BJ (cell line): ENCODE measurements around the gene PARD3B. TPM values are rescaled to one million over a fixed set of nuclear protein-coding genes. Genes with fewer than 3 reads are reported as not detected.

Experiments
- CTCF ChIA-PET: fragments of 350-600 bp; formaldehyde crosslinking; extraction: SDS; loops from one replicate; lab custom pipeline; 2021; ENCODE audit warnings: antibody characterized with exemption, inconsistent platforms; lab: Yijun Ruan, JAX
- POLR2A ChIA-PET: fragments of 300-600 bp; sonication (Branson Sonifier 250); formaldehyde crosslinking; extraction: SDS; loops from one replicate; lab custom pipeline; 2021; ENCODE audit warnings: antibody characterized with exemption; lab: Charles Lee
- DNase-seq: peaks from one replicate; pipeline ENCODE4 v3.0.0-alpha.2; 2011; ENCODE audit warnings: low read depth
- H3K27me3 ChIP-seq: 2 replicates; pipeline ENCODE4 v1.6.0; 2011; ENCODE audit warnings: low read length; ENCODE audit not compliant: control insufficient read depth, insufficient read depth
- H3K36me3 ChIP-seq: 2 replicates; pipeline ENCODE4 v1.5.1; 2011; ENCODE audit warnings: low read length; ENCODE audit not compliant: control insufficient read depth, insufficient read depth
- H3K4me3 ChIP-seq: 2 replicates; pipeline ENCODE4 v1.5.1; 2011; ENCODE audit warnings: low read depth, mild to moderate bottlenecking, control low read depth, low read length
- polyA plus RNA-seq: library from polyadenylated mRNA; depleted of rRNA; stranded (reverse); fragments of >200 nt; gene quantifications from 2 replicates; pipeline ENCODE4 v1.2.3, GENCODE V29; 2011
- TF ChIP-seq, protein P1 (sequence below): IDR thresholded peaks from 2 replicates; pipeline ENCODE4 v1.5.1; 2011; ENCODE audit warnings: low read depth, mild to moderate bottlenecking, control low read depth, inconsistent platforms, low read length, moderate library complexity; ENCODE audit not compliant: insufficient read depth

Gene PARD3B
- polyA plus RNA-seq, 1 experiment, result 7.1 TPM

GRCh38 chr2:205563646-205564045 is 1018.4 kb downstream of the PARD3B start:
- CTCF ChIA-PET, result no interaction called here
- H3K36me3 ChIP-seq, result no peaks in the 10 kb centered on the region
- H3K4me3 ChIP-seq, result no peak overlapping the region
- DNase-seq, result no peak
- POLR2A ChIA-PET, result no interaction called here
- H3K27me3 ChIP-seq, result no peaks in the 10 kb centered on the region
- TF ChIP-seq, protein P1, sequence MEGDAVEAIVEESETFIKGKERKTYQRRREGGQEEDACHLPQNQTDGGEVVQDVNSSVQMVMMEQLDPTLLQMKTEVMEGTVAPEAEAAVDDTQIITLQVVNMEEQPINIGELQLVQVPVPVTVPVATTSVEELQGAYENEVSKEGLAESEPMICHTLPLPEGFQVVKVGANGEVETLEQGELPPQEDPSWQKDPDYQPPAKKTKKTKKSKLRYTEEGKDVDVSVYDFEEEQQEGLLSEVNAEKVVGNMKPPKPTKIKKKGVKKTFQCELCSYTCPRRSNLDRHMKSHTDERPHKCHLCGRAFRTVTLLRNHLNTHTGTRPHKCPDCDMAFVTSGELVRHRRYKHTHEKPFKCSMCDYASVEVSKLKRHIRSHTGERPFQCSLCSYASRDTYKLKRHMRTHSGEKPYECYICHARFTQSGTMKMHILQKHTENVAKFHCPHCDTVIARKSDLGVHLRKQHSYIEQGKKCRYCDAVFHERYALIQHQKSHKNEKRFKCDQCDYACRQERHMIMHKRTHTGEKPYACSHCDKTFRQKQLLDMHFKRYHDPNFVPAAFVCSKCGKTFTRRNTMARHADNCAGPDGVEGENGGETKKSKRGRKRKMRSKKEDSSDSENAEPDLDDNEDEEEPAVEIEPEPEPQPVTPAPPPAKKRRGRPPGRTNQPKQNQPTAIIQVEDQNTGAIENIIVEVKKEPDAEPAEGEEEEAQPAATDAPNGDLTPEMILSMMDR, result peak; percentile 24; the same call in 1 of the 2 replicates

DNA sequence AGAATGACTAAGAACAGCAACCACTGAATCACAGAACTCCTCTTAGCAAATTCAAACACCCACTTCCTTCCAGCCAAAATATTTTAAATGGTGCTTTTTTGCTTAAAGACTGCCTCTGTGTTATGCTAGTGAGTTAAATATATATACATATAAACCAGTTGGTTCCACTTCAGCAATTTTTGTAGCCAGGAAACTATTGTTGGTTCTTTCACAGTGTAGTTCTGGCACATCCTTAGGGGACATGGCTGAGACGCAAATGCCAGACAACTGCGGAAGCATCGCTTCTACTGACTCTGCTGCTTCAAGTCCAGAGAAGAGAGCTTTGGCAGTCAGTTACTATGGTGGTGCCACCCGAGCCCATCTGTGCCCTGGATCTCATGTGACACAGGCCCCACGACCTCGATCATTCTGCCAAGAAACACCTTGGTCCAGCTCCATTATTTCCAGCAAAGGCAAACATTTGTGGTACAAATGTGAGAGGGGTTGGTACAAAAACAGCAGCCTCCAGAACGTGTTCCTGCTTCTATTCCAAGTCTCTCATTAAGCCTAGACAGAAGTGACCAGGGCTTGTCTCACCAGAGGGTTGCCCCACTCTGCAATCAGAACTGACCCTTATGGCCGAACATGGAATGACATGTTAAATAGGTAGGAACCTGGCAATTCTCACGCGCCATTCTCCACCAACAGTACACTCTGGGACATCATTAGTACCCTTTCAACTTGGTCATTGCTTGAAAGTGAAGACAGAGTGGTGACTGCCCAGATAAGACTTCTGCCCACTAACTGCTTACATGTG is 1019.3 kb downstream of the PARD3B start:
- Histone ChIP-seq H3K27me3 (no peaks in the 10 kb centered on the region), H3K4me3 (no peak overlapping the region), H3K36me3 (no peaks in the 10 kb centered on the region)
- TF ChIP-seq, protein P1, result no peak
- ChIA-PET POLR2A (no interaction called here), CTCF (no interaction called here)
- DNase-seq, result no peak

- no peak for DNase-seq
- Histone ChIP-seq H3K4me3 (no peak overlapping the region), H3K27me3 (no peaks in the 10 kb centered on the region), H3K36me3 (no peaks in the 10 kb centered on the region)
- POLR2A ChIA-PET, result no interaction called here
- TF ChIP-seq, protein P1, result no peak
- CTCF ChIA-PET, result no interaction called here
These were observed 1019.9 kb downstream of the PARD3B start for GRCh38 chr2:205565142-205565522.

- no peak for DNase-seq
- ChIA-PET CTCF (no interaction called here), POLR2A (no interaction called here)
- no peaks in the 10 kb centered on the region for H3K27me3 ChIP-seq
- no peaks in the 10 kb centered on the region for H3K36me3 ChIP-seq
- no peak overlapping the region for H3K4me3 ChIP-seq
- TF ChIP-seq, protein P1, result no peak
These were observed 1021.4 kb downstream of the PARD3B start for GRCh38 chr2:205566606-205567168.

DNA sequence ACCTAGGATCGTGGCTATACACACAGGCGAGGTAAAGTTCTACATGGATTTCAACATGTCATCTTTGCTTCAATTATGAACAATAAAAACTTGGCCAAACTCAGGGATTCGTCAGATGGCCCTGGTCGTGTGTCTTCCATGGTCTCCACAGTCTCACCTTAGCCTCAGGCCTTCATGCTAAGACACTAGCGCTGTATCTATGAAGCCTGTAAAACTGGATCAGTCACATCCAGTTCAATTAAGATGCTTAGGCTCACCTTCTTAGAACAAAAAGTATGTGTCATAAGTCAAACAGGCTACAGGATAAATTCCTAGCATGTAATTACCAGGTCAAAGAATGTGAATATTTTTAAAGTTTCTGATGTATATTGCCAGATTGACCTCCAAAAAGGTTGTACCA is 1023.3 kb downstream of the PARD3B start:
- POLR2A ChIA-PET, result no interaction called here
- DNase-seq, result no peak
- CTCF ChIA-PET, result no interaction called here

More for the DNA sequence above, 1023.3 kb downstream of the PARD3B start:
- Histone ChIP-seq H3K4me3 (no peak overlapping the region), H3K36me3 (no peaks in the 10 kb centered on the region), H3K27me3 (no peaks in the 10 kb centered on the region)
- TF ChIP-seq, protein P1, result no peak
